Hematopoietic multipotent progenitor cell treated with erythropoietin and hydrocortisone succinate and interleukin-3 and kit ligand, for 8 days (in vitro differentiated cells): ENCODE measurements around the gene ECEL1.

Source experiments
- DNase-seq: peaks from one replicate; pipeline ENCODE4 v3.0.0-alpha.2; 2015

The ECEL1 gene

GRCh38 chr2:232496501-232497270 lies 9.1 kb upstream of the ECEL1 start:
- no peak for DNase-seq

DNA sequence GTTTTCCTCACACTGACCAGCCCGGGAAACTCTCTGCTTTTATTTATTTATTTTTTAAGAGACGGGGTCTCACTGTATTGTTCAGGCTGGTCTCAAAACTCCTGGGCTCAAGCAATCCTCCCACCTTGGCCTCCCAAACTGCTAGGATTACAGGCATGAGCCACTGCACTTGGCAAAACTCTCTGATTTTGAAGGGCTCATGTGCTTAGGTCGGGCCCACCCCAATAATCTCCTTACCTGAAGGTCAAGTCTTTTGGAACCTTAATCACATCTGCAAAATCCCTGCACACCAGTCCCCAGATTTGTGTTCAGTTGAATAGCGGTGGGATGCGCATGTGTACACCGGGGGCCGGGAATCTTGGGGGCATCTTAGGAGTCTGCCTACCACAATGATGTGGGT lies 7.7 kb upstream of the ECEL1 start:
- no peak for DNase-seq

DNA sequence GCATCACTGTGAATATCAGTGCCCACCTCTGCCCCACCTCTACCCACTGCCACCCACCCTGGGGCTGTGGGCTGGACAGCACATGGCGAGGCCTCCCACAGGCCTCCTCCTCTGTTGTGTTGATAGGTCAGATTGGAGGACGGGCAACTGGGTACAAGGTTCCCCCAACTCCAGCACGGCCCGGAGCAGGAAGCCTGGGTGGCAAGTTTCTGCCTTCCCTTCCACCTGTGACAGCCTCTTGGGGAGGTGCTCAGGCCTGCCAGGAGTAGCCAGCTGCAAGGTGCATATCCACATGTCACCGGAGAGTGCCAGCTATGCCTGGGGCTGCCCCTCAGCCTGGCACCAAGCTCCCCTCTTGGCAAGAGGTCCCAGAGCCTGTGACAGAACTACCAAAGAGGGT lies 6.9 kb upstream of the ECEL1 start:
- no peak for DNase-seq

- no peak for DNase-seq
Measured at GRCh38 chr2:232493701-232494474, 6.3 kb upstream of the ECEL1 start.

DNA sequence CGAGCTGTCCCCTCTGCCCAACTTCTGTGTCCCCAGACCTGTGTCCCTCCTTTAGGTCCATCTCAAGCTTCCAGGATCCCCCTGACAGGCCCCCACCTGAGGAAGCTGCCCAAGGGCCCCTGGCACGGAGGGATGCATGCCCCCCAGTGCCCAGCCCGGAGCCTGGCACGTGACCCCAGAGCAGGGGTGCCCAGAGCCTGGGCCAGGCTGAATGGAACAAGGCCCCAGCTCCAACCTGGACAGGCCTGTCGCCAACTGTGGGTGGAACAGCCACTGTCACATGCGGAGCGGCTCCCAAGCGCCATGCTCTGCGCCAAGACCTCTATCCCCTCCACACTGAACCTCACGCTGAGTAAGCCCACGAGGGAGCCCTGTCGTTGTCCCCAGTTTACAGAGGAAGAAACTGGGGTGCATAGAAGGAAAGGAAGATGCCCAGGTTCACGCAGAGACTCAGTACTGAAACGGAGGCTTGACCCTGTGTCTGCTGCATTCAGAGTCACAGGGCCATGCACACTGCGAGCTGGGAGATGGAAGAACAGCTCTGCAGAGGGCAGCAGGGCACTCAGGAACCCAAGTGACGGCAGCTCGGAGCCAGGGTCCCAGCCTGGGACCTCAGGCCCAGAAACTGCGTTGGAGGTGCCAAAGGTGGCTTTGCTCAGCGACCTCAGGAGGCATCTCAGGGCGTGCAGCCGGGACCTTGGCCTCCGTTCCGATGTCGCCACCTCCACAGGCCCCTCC lies 5.5 kb upstream of the ECEL1 start:
- no peak for DNase-seq

DNA sequence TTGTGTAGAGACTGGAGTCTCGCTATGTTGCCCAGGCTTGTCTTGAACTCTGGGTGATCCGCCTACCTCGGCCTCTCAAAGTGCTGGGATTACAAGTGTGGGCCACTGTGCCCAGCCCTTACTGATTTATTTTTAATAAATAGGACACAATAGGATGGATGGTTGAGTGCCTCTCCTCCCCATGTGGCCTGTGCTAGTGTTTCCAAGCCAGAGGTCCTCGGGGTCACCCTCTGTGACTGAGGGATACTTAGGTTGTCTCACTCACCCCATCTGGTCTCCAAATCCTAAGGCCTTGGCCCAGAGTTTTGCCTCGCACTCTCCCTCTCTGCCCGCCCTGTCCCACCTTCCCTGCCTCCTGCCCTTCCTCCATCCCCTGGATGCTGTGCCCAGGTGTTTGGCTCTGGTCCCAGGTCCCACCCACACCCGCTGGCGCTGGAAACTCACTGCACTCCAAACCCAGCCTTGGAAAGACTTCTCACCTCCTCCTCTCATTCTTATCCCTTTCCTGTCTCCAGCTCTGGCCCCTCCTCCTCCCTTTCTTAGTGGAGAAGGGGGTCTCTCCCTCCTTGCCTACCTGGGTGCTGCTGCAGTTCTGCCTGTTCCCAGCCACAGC lies 4.7 kb upstream of the ECEL1 start:
- no peak for DNase-seq

DNA sequence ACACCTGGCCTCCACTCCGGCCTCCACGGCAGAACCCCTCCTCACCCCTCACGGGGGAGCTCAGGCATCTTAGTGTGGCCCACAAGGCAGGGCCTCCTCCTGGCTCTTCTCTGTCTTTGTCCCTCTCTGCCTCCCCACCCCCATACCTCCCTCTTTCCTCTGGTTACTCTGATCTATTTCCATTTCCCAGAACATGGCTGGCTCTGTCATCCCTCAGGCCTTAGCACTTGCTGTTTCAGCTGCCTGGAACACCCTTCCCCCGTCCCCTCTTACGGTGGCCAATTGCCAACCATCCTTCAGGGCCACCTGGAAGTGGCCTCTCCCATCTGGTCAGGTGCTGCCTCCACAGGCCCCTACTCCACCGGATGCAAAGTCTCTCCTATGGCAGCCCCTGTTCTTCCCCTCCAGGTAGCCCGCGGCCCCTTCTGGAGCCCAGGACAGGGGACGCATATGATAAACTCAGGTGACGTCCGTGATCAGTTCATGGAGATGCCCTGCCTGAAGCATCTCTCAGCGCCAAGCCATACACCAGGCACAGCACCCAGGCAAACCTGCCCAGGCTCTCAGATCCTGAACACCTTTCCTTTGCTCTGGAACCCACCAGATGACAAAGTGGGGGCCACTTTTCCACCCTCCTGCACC lies 3.6 kb upstream of the ECEL1 start:
- DNase-seq = no peak

GRCh38 chr2:232490221-232491138 lies 2.8 kb upstream of the ECEL1 start:
- no peak for DNase-seq

- DNase-seq = no peak
Measured at GRCh38 chr2:232489516-232490220, 2.0 kb upstream of the ECEL1 start.

DNA sequence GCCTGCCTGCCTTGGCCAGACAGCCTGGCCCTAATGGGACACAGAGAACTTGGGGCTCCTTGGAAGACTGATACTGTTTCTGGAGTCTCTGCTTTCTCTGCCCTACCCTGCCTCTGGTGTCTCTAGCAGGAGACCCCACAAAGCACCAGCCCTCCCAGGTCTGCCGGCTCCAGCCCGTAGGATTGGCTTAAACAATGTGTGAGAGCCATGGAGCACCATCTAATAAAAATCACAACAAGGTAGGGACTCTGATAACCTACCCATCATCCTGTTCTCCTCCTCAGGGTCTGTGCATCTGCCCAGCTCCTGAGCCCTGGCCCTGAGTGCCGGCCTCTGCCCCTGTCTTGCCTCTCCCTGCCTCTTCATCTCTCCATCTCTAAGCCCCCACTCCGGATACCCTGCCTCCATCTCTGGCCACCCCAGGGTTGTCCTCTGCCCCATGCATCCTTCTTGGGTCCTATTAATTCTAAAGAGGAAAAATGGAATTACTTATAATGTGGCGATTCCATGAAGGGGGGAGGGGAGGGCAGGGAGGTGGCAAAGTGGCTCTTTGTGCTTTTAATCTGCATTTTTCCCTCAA lies 1.2 kb upstream of the ECEL1 start:
- DNase-seq = no peak

DNA sequence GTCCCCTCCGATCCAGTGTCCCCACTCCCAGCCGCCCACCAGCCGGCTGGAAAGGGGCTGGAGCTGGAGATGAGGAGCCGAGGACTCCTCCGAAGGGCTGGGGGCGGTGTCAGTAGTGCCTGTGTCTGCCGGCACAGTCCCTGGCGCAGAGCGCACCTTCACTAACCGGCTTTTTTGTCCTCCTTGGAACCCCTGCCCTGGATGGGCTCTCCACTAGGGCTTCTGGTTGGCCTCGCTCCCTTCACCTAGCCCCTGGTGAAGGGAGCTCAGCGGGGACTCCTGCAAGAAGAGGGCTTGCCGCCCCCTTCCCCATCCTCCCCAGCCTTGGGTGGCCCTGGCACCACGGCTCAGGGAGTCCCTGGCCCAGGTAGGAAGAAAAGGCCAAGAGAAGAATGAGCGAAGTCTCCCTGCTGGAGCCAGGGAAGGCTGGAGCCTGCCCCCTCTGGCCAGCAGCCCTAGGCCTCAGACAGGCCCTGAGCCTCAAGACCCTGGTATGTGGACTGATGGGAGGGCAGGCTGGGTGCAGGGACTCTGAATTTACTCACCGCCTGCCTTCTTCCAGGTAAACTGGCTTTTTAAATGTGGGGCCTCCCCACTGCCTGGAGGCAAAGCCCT lies 570 bp upstream of the ECEL1 start:
- no peak for DNase-seq

DNA sequence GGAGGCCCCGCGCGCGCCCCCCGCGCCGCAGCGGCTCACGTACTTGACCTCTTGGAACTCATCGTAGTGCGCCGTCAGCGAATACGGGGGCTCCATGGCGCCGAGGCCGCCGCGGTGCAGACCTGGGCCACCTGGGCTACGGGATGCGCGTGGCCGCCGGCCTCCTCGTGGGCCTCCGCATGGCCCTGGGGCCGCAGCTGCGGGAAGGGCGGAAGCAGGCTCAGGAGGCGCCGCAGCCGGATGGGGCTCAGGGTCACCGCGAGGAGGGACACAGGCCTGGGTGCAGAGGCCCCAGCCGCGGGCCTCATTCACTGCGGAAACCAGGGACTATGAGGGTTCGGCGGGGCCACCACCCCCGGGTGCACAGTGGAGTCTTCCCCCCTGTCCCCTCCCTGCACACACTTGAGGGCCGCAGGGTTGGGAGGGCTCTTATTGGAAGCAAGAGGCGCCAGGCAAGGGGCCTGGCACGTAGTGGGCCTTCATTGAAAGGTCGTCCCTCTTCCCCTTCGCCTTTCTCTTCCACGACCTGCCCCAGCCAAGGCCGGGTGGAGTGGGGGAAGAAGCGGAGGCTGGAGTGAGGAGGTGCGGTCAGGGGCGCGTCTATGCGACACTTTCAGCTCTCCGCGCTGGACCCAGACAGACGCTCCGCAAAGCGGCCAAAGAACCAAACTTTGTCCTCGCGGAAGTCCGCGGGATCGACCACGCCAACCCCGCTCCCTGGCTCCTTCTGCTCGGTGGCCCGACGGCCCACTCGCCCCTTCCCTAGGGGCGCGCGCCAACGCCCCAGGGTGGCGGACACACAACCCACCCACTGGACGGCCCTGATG lies 863 bp downstream of the ECEL1 start:
- no peak for DNase-seq

- no peak for DNase-seq
Measured at GRCh38 chr2:232485757-232486557, 1.7 kb downstream of the ECEL1 start.

DNA sequence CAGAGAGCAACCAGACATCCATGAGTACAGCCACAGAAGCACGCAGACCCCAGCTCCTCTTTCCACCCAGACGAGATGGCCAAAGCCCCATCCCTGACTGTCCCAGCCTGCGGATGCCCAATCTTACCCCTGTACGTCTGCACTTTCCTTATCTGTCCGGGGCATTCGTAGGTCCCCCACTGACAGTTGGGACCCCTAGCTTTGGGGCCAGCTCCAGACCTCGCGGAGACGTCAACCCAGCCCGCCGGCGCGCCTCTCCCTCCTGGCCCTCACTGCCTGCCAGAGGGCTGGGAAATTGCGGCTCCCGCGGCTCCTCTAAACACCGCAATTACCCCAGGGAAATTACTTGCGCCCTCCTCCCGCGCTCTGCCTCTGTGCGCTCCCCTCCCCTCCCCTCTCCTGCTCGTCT lies 2.3 kb downstream of the ECEL1 start:
- DNase-seq = no peak

DNA sequence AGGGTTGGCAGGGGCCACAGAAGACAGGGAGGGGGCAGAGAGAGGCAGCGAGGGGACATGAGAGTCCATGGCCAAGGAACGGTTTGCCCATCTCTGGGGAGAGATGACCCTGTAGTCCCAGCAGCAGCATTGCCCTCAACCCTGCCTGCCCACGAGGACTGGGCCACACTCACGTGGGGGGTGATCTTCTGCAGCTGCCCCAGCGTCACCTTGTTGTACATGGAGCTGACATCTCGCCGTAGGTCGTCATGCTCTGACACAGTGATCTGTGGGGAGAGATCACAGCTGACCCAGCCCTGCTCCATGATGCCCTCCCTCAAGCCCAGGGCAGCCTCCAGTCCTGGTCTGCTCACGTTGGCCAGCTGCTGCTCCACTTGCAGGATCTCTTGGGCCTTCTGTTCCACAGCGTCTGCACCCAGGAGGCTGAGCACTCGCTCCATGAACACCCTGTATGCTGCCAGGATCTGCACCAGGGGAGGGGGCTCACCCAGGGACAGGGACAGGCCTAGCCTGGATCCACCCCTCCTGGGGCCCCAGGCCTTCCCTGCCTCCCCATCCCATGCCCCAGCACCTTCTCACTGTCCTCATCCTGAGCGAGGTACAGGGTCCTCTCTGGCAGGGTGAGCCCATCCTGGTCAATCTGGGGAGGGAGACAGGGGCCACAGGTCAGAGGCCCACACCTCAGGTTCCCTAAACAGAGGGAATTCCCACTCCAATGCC lies 2.8 kb downstream of the ECEL1 start:
- DNase-seq = no peak

GRCh38 chr2:232483923-232484627 lies 3.6 kb downstream of the ECEL1 start:
- no peak for DNase-seq
